H9 (cell line): ENCODE results near the gene PCNX4. TPM values are rescaled to one million over a fixed set of nuclear protein-coding genes. Genes with fewer than 3 reads are reported as not detected.

ENCODE experiments used
- DNase-seq: peaks from one replicate; pipeline ENCODE4 v3.0.0-alpha.2; 2017
- H2AFZ ChIP-seq: one replicate; pipeline ENCODE4 v1.6.1; 2013; ENCODE audit warnings: mild to moderate bottlenecking, low read length, control low read depth, moderate library complexity
- H2AK5ac ChIP-seq: 2 replicates; pipeline ENCODE4 v1.6.1; 2013; ENCODE audit warnings: low read length, control low read depth, mixed read lengths; ENCODE audit not compliant: insufficient read length
- H2BK120ac ChIP-seq: one replicate; pipeline ENCODE4 v1.6.1; 2013; ENCODE audit warnings: low read depth, mild to moderate bottlenecking, low read length, control low read depth, inconsistent platforms; ENCODE audit not compliant: poor library complexity, severe bottlenecking
- H2BK12ac ChIP-seq: 2 replicates; pipeline ENCODE4 v1.6.1; 2013; ENCODE audit warnings: low read length, control low read depth, mixed read lengths, low read depth; ENCODE audit not compliant: insufficient read length
- H2BK15ac ChIP-seq: 2 replicates; pipeline ENCODE4 v1.6.1; 2013; ENCODE audit warnings: low read depth, low read length, control low read depth
- H2BK20ac ChIP-seq: one replicate; pipeline ENCODE4 v1.6.1; 2013; ENCODE audit warnings: low read depth, mild to moderate bottlenecking, low read length, control low read depth, inconsistent platforms; ENCODE audit not compliant: poor library complexity, severe bottlenecking
- H2BK5ac ChIP-seq: 2 replicates; pipeline ENCODE4 v1.6.1; 2013; ENCODE audit warnings: low read length, control low read depth, mixed read lengths; ENCODE audit not compliant: insufficient read length
- H3K14ac ChIP-seq: 2 replicates; pipeline ENCODE4 v1.6.1; 2013; ENCODE audit warnings: low read length, control low read depth; ENCODE audit not compliant: insufficient read depth
- H3K18ac ChIP-seq: 2 replicates; pipeline ENCODE4 v1.6.1; 2013; ENCODE audit warnings: low read depth, mild to moderate bottlenecking, mixed read lengths, low read length, control low read depth; ENCODE audit not compliant: insufficient read length
- H3K23ac ChIP-seq: 2 replicates; pipeline ENCODE4 v1.6.1; 2013; ENCODE audit warnings: low read length, control low read depth, mixed read lengths, low read depth; ENCODE audit not compliant: insufficient read length
- H3K23me2 ChIP-seq: 2 replicates; pipeline ENCODE4 v1.6.1; 2013; ENCODE audit warnings: low read depth, mild to moderate bottlenecking, mixed read lengths, low read length, control low read depth; ENCODE audit not compliant: insufficient read length, poor library complexity, severe bottlenecking
- H3K27ac ChIP-seq: 2 replicates; pipeline ENCODE4 v1.5.1; 2013; ENCODE audit warnings: low read length, control low read depth, mixed read lengths, low read depth; ENCODE audit not compliant: insufficient read length
- H3K27me3 ChIP-seq: 2 replicates; pipeline ENCODE4 v1.6.1; 2013; ENCODE audit warnings: low read length, control low read depth, inconsistent platforms; ENCODE audit not compliant: insufficient read depth
- H3K4ac ChIP-seq: 2 replicates; pipeline ENCODE4 v1.6.1; 2013; ENCODE audit warnings: low read depth, mild to moderate bottlenecking, control low read depth, inconsistent platforms, low read length, moderate library complexity
- H3K4me1 ChIP-seq: 2 replicates; pipeline ENCODE4 v1.6.1; 2013; ENCODE audit warnings: low read length, control low read depth, inconsistent platforms; ENCODE audit not compliant: insufficient read depth
- H3K4me2 ChIP-seq: 2 replicates; pipeline ENCODE4 v1.6.1; 2013; ENCODE audit warnings: low read length, control low read depth, mixed read lengths; ENCODE audit not compliant: insufficient read length, insufficient read depth
- H3K56ac ChIP-seq: 2 replicates; pipeline ENCODE4 v1.6.1; 2013; ENCODE audit warnings: low read depth, mild to moderate bottlenecking, mixed read lengths, low read length, control low read depth; ENCODE audit not compliant: insufficient read length
- H3K79me1 ChIP-seq: 2 replicates; pipeline ENCODE4 v1.6.1; 2013; ENCODE audit warnings: low read depth, mild to moderate bottlenecking, moderate library complexity, low read length, control low read depth, inconsistent platforms; ENCODE audit not compliant: insufficient read depth, poor library complexity, severe bottlenecking
- H3K79me2 ChIP-seq: 2 replicates; pipeline ENCODE4 v1.6.1; 2013; ENCODE audit warnings: low read length, control low read depth, inconsistent platforms; ENCODE audit not compliant: insufficient read depth
- H3K9ac ChIP-seq: 2 replicates; pipeline ENCODE4 v1.6.1; 2013; ENCODE audit warnings: low read length, control low read depth, mixed read lengths; ENCODE audit not compliant: insufficient read length; ENCODE audit errors: extremely low read depth
- H3K9me3 ChIP-seq: one replicate; pipeline ENCODE4 v1.6.1; 2013; ENCODE audit warnings: low read depth, low read length, inconsistent platforms; ENCODE audit not compliant: control insufficient read depth
- H3T11ph ChIP-seq: one replicate; pipeline ENCODE4 v1.6.1; 2013; ENCODE audit warnings: mild to moderate bottlenecking, low read length, control low read depth, inconsistent platforms
- H4K20me1 ChIP-seq: one replicate; pipeline ENCODE4 v1.6.1; 2013; ENCODE audit not compliant: control insufficient read depth, insufficient read length, insufficient read depth
- H4K5ac ChIP-seq: 2 replicates; pipeline ENCODE4 v1.6.1; 2013; ENCODE audit warnings: low read depth, mild to moderate bottlenecking, mixed read lengths, low read length, control low read depth; ENCODE audit not compliant: insufficient read length
- H4K8ac ChIP-seq: replicated peaks from 2 replicates; pipeline ENCODE4 v1.6.1; 2013; ENCODE audit warnings: low read length, control low read depth, mixed read lengths, low read depth; ENCODE audit not compliant: insufficient read length
- H4K91ac ChIP-seq: 2 replicates; pipeline ENCODE4 v1.6.1; 2013; ENCODE audit warnings: low read depth, mild to moderate bottlenecking, moderate library complexity, mixed read lengths, low read length, control low read depth; ENCODE audit not compliant: insufficient read length
- H3K27ac Mint-ChIP-seq, 3 experiments: 2 replicates in 2 of 3; 3 replicates in 1 of 3; pipeline ENCODE4 v1.8.0; 2020 to 2021; ENCODE audit warnings: mixed read lengths in 3 of 3, mild to moderate bottlenecking in 1 of 3, moderate library complexity in 1 of 3
- H3K27me3 Mint-ChIP-seq: 2 replicates; pipeline ENCODE4 v1.8.0; 2021; ENCODE audit warnings: low read depth, mild to moderate bottlenecking, moderate library complexity, mixed read lengths
- H3K36me3 Mint-ChIP-seq, 3 experiments: 2 replicates in 2 of 3; 3 replicates in 1 of 3; pipeline ENCODE4 v1.8.0; 2020 to 2021; ENCODE audit warnings: low read depth in 3 of 3, mixed read lengths in 3 of 3; ENCODE audit not compliant: insufficient read depth in 1 of 3
- H3K4me1 Mint-ChIP-seq, 2 experiments: 2 replicates each; pipeline ENCODE4 v1.8.0; 2020; ENCODE audit warnings: mixed read lengths in 2 of 2
- H3K4me3 Mint-ChIP-seq, 2 experiments: 2 replicates in 1 of 2; 3 replicates in 1 of 2; pipeline ENCODE4 v1.8.0; 2020 to 2021; ENCODE audit warnings: mild to moderate bottlenecking in 2 of 2, mixed read lengths in 2 of 2, moderate library complexity in 1 of 2
- H3K9me3 Mint-ChIP-seq, 2 experiments: 2 replicates in 1 of 2; 3 replicates in 1 of 2; pipeline ENCODE4 v1.8.0; 2020; ENCODE audit warnings: mild to moderate bottlenecking in 2 of 2, mixed read lengths in 2 of 2, moderate library complexity in 1 of 2
- WGBS: extraction: QIAGEN DNeasy Blood & Tissue Kit; methylation state at CpG from one replicate; pipeline ENCODE4 v1.1.7; 2013; ENCODE audit warnings: missing lambda C conversion rate, low lambda C conversion rate, mixed read lengths; ENCODE audit not compliant: insufficient read length; ENCODE audit errors: extremely low coverage; 5-methylcytosine and 5-hydroxymethylcytosine counted together
- total RNA-seq: library from RNA; stranded (reverse); gene quantifications from 2 replicates; pipeline ENCODE4 v1.2.1, GENCODE V29; 2021
- TF ChIP-seq, protein P1 (sequence below): fragments of 200-600 bp; sonication (generic); conservative IDR thresholded peaks from 3 replicates; pipeline ENCODE4 v1.8.0; 2021; ENCODE audit warnings: antibody characterized with exemption, mild to moderate bottlenecking

The PCNX4 gene
- total RNA-seq, 1 experiment from 2014 or later = 40.0 TPM

DNA sequence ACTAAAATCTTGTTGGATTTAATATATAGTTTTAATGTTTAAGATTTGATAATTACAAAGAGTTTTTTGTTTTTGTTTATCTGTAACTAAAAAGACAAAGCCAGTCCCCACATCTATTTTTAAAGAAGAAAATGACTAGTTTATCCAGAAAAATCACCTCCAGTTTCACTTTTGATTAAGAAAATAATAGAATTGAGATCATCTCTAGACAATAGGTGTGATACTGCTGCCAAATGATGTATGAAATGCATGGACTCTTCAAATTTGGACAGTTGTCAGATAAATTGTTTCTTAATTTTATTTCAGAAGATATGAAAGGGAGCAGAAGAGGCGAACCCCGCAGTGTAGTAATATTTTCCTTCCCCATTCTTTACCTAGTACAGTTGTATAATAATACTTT is 20.0 kb downstream of the PCNX4 start:
- Mint-ChIP-seq H3K4me3 (no peak overlapping the region), H3K27ac (no peak overlapping the region), H3K36me3 (peaks cover 19 to 39% (median 32%) of the 10 kb centered on the region in 3 experiments), H3K4me1 (no peaks in the 10 kb centered on the region; a peak in 1 of 4 replicates), H3K9me3 (no peaks in the 10 kb centered on the region), H3K27me3 (no peaks in the 10 kb centered on the region)
- H4K20me1 ChIP-seq = no peaks in the 10 kb centered on the region
- H3K14ac ChIP-seq = no peak overlapping the region
- no peaks in the 10 kb centered on the region for H3K4me1 ChIP-seq
- H3K79me2 ChIP-seq = no peaks in the 10 kb centered on the region; the same call in 1 of the 2 replicates
- no peak overlapping the region for H2AK5ac ChIP-seq
- no peak overlapping the region for H2BK15ac ChIP-seq
- H4K91ac ChIP-seq = no peak overlapping the region
- H4K8ac ChIP-seq = no peak overlapping the region
- no peak overlapping the region for H3K9ac ChIP-seq
- H3K23me2 ChIP-seq = no peaks in the 10 kb centered on the region
- H3K4ac ChIP-seq = no peak overlapping the region
- no peaks in the 10 kb centered on the region for H3K27me3 ChIP-seq
- no peak overlapping the region for H3K23ac ChIP-seq
- no CpG with 5 or more reads among the region's 2 CpGs for WGBS
- no peaks in the 10 kb centered on the region for H3K9me3 ChIP-seq
- H2BK120ac ChIP-seq = no peak overlapping the region
- no peak overlapping the region for H2BK20ac ChIP-seq
- H4K5ac ChIP-seq = no peak overlapping the region
- TF ChIP-seq, protein P1, sequence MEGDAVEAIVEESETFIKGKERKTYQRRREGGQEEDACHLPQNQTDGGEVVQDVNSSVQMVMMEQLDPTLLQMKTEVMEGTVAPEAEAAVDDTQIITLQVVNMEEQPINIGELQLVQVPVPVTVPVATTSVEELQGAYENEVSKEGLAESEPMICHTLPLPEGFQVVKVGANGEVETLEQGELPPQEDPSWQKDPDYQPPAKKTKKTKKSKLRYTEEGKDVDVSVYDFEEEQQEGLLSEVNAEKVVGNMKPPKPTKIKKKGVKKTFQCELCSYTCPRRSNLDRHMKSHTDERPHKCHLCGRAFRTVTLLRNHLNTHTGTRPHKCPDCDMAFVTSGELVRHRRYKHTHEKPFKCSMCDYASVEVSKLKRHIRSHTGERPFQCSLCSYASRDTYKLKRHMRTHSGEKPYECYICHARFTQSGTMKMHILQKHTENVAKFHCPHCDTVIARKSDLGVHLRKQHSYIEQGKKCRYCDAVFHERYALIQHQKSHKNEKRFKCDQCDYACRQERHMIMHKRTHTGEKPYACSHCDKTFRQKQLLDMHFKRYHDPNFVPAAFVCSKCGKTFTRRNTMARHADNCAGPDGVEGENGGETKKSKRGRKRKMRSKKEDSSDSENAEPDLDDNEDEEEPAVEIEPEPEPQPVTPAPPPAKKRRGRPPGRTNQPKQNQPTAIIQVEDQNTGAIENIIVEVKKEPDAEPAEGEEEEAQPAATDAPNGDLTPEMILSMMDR = no peak
- H3K4me2 ChIP-seq = no peak overlapping the region
- no peak overlapping the region for H2BK12ac ChIP-seq
- H3T11ph ChIP-seq = no peak overlapping the region
- no peak overlapping the region for H3K18ac ChIP-seq
- H2AFZ ChIP-seq = no peak overlapping the region
- H2BK5ac ChIP-seq = no peak overlapping the region
- peaks cover 5% of the 10 kb centered on the region for H3K79me1 ChIP-seq
- no peak overlapping the region for H3K27ac ChIP-seq
- no peak for DNase-seq
- no peak overlapping the region for H3K56ac ChIP-seq
